NCI-H146 treated with DMSO at 0.1 percent for 48 hours (cell line): ENCODE measurements around the gene EVI2B.
"Not testable (repeated sequence)": the region's sequence is repeated elsewhere in the genome, so short reads cannot be mapped to it uniquely, and the experiment has no call there.

Experiments
- DNase-seq: peaks from one replicate; lab custom pipeline; 2025; ENCODE audit not compliant: unreplicated experiment; lab: John Stamatoyannopoulos, UW

EVI2B gene

DNA sequence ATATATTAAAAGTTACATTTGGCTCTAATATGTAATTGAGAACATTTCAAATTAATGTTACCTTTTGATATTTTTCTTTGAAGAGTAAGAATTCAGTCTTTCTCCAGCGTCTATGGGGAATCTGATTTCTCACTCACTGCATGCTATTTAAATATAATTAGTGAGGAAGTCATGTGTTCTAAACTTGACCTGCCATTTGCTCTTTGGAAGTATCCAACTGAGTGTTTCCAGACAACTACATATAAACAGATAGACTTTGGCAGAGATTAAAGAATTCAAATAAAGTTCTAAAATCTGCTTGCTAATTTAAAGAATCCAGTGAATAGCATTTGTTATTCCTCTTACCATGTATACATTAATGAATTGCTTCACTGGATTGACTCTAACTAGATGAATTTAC is 40.3 kb downstream of the EVI2B start:
- DNase-seq = no peak

DNA sequence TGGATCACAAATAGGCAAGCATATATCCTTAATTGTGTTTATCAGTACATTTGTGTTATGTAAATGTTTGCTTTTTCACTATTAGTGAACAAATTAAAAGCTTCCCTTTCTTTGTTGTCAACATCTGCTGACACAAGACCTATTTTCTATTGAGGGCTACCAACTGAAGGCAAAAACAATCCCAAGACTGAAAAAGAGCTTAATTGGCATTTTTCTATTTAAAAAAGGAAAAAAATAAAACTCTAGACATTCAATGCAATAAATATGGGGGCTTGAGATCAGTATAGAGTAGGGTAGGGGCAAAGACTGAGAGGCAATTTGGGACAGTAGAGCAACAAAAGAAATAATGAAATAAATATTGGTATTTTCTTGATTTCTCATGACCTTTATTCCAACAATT is 41.1 kb downstream of the EVI2B start:
- no peak for DNase-seq

DNA sequence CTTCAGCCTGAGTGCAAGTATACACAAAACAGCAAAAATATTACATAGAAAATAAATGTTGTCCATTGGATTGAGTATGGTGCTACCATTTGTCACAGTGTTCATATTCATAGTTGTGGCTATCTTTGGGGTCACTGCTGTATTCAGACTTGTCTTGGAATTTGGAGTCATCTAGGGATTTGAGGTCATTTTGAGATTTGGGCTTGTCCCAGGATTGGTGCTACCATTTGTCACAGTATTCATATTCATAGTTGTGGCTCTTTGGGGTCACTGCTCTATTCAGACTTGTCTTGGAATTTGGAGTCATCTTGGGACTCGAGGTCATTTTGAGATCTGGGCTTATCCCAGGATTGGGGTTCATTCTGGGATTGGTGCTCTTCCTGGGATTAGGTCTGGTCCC is 41.6 kb downstream of the EVI2B start:
- no peak for DNase-seq

- no peak for DNase-seq
Observed at GRCh38 chr17:31269578-31269983, 44.3 kb downstream of the EVI2B start.

DNA sequence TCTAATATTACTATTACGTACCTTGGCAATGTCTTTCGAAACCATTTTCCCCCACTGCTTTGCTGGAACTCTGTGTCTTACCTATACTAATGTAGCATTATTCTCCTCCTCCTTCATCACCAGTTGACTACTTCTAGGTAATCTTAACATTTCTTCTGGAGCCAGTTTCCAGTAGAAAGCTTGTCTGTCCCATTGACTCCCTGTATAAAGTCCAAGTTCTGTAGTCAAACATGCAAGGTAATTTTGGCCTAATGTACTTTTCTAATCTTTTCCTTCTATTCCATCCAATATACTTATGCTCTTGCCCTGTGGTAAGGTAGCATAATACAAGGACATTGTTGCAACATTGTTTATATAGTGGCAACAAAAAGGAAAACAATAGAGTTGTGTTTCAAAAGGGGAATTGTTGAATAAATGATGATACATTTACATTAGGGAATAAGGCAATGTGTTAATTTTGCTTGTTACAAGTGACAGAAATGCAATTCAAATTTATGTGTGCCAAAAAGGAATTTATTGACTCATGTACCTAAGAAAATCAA is 44.7 kb downstream of the EVI2B start:
- DNase-seq = no peak

DNA sequence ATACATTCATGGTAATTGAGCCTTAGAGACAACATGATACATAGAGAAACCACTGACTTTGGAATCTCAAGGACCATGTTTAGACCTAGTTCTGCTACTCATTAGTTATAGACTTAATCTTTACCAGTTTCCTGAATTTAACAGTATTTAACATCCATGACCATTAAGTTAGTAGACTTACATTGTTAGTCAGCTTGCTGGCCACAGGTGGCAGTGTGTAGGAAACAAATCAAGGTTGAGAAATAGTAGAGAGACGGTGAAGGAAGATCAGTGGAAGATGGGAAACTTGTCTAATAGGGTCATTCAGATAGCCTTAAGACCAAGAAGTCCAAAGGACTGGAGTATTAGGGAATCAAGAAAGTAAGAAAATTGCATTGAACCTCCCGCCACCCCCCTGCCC is 47.8 kb downstream of the EVI2B start:
- DNase-seq = no peak

- not testable (repeated sequence) for DNase-seq
Observed at GRCh38 chr17:31262923-31263322, 50.9 kb downstream of the EVI2B start.

GRCh38 chr17:31261601-31262000 is 52.3 kb downstream of the EVI2B start:
- no peak for DNase-seq

DNA sequence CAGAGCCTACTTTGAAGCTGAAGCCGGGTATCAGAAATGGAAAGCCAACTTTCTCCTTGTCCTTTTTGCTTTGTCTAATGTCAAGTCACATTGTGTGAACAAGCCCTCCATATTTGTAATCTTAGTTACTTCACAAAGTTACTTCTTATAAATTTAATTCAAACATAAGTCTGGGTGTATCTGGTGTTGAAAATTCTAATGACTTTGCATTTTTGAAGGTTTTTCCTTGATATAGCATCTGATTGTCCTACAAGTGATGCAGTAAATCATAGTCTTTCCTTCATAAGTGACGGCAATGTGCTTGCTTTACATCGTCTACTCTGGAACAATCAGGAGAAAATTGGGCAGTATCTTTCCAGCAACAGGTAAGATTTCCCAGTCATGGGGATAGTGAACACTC is 53.7 kb downstream of the EVI2B start:
- no peak for DNase-seq

GRCh38 chr17:31256936-31257335 is 56.9 kb downstream of the EVI2B start:
- no peak for DNase-seq

GRCh38 chr17:31254654-31255053 is 59.2 kb downstream of the EVI2B start:
- DNase-seq = no peak
